GM21737 (cell line): ENCODE results near the gene IRX4.

Source experiments
- ATAC-seq: cut with Tn5 transposase; IDR thresholded peaks from one replicate; pipeline ENCODE4 v1.9.1; 2021; ENCODE audit warnings: mild to moderate bottlenecking, moderate library complexity; ENCODE audit not compliant: unreplicated experiment

The IRX4 gene

DNA sequence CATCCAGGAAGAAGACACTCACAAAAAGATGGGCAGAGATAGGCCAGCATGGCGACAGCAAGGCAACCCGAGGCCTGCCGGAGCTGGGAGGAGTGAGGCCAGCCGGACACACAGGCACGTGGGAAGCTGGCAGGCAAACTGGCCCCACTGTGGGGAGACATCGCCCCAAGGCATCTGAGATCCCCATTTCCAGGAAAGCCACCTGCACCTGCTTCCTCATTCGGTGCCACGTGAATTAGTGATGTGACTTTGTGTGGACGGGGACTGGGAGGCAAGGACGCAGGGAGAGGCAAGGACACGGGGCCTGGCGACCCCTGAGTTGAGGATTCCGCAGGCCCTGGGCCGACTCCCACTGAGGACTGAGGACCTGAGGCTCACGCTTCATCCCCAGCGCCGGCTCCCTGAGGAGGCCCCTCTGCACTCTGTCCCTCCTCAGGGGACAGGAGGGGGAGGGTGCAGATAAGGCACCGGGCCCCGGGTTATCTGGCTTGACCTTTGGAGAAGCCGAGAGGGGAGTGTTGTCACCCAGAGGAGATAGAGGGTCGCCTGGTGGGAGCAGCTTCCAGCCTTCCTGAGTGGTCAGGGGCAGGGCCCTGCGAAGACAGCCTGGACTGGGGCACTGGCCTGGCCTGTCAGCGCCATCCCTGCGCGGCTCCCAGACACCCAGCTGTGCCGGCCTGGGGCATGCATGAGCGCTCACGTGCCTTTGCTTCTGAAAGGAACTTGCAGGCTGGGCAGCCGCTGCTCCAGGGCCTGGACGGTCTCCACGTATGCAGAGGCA is 41.8 kb downstream of the IRX4 start:
- ATAC-seq: no peak

DNA sequence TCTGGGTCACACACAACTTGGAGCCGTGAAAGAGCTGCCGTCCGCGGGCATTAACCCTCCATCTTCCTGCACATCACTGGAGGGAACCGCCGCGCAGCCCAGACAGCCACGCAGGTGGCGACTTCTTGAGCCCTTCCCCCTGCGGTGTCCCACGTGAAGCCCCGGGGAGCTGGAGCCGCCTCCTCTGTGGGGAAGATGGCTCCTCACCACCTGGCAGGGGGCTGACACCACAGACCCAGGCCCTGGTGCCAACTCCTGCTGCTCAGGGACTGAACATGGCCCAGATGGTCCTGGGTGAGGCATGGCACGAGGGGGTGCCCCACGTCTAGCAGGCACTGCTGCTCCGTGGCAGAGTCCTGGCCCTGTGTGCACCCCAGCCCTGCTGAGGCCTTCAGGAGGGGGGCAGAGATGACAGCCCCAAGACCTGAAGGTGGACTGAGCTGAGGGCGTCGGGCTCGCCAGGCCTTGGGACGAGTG is 42.6 kb downstream of the IRX4 start:
- ATAC-seq: no peak

GRCh38 chr5:1838013-1838412 is 44.7 kb downstream of the IRX4 start:
- ATAC-seq: no peak

DNA sequence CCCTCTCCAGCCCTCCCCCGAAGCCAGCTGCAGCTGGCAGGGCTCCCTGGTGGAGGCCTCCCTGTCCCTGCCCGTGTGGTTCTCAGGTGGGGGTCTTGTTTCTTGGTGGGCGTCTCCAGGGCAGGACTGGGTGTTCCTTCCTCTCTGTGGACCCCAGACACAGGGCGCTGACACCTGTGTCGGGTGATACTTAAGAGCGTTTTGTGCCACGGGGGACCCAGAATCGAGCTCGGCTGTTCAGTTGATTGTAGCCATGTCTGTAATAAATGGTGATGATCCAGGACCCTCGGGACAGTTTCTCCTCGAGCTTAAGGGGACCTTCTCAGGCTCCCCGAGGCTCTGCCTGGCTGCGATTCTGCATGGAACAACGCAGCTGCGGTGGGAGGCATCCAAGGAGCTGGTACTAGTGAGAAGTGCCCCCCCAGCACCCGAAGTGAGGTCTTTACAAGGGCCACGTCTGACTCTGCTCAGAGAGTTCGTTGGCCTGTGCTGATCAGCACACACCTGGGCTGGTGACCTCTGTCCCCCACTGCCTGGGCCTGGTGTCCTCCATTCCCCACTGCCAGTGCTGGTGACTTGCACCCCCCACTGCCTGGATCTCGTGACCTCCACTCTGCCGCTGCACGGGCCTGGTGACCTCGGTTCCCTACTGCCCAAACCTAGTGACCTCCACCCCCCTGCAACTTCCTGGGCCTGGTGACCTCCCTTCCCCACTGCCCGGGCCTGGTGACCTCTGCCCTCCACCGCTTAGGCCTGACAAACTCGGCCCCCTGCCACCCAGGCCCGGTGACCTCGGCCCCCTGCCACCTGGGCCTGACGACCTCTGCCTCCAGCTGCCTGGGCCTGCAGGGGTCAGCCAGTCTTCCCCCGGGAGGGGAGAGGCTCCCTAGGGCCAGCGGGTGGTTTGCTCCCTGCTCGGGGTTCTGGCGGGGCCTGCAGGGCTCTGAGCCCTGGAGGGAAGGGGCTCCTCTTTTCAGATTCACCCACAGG is 45.5 kb downstream of the IRX4 start:
- ATAC-seq: no peak

GRCh38 chr5:1836176-1836890 is 46.4 kb downstream of the IRX4 start:
- ATAC-seq: no peak

DNA sequence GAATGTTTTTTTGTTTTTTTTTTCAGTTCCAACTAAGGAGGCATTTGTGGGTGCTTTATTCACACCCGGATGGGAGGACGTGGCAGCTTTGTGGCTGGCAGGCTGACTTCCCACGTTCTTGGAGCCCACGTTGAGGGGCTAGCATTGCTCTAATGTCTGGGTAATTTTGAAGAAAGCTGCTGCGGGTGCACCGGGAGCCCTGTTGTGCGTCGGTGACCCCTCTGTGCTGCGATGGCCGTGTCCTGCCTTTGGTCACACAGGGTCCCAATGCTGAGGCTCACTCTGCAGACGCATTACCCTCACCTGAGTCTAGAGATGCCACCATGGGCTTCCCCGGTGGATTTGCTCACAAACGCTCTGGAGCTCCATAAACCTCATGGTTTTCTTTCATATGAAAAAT is 47.3 kb downstream of the IRX4 start:
- ATAC-seq: no peak

- ATAC-seq: no peak
Observed at GRCh38 chr5:1834721-1835429, 47.9 kb downstream of the IRX4 start.

GRCh38 chr5:1834022-1834551 is 48.6 kb downstream of the IRX4 start:
- no peak for ATAC-seq

DNA sequence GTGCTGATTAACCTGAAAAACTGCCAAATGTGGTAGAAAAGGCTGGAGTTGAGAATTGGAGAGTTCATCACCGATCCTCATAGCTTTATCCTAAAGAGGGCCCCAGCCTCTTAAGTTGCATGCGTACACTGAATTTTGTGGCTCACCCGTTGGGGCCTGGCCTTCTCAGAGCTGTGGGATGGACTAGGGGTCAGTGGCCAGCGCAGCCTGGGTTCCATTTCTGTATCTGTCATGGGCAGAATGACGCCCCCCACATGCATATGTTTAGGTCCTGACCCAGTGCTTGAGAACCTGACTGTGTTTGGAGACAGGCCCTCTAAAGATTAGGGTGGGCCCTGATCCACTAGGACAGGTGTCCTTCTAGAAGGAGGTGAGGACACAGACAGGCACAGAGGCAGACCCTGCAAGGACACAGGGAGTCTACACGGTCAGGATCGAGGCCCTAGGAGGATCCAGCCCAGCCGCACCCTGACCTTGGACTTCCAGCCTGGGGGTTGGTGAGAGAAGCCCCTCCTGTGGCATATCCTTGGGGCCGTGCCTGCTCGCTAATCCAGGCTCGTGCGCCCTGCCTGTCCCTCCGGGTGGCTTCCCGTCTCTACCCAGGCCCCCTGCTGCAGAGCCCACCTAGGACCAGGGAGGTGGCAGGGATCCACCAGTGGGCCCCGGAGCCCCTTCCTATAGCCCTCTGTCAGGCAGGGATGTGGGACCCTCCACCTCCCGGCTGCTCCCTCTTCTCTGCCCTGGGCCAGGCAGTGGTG is 49.3 kb downstream of the IRX4 start:
- no peak for ATAC-seq

- no peak for ATAC-seq
Observed at GRCh38 chr5:1832511-1833250, 50.0 kb downstream of the IRX4 start.

DNA sequence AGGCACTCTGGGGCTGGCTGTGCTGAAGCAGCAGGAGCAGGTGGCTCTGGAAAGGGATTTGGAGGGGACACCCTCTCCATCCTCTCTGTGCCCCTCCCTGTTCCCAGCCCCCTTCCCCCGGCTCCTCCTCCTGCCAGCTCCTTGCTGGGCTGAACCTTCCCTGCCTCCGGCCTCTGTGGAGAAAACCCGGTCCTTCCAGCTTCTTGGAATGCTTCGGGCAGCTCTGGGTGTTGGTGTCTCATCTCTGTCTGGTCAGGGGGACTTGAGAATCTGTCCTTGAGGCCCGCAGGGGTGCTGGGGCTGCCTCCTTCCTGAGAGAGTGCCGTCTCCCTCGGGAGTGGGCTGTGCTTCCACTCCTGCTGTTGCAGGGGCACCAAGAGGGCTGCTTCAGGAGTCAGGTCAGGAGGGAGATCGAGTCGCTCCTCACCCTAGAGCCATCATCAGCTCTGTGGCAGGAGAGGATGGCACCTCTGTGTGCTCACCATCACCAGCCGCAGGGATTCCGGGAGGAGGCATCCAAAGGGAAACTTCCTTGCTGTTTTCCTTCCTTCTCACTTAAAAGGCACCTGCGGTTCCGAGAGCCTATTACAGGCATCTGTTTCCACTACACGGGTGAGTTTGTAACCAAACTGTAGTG is 50.9 kb downstream of the IRX4 start:
- no peak for ATAC-seq

DNA sequence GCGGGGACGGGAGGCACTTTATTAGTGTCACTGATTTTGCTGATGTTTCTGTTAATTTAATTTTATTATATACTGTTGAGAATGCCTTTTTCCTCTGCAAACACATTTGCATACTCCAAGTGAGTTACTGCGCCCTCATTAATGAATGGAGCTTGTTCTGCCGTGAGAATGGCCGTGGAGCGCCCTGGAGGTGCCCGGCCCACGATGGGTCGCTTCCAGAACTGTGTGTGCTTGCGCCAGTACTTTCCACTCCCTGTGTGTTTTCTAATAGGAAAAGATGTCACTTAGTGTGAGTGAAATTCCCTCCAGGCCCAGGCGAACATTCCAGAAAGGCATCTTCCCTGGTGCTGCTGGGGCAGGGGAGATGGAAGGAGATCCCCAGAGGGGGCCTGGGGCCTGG is 51.5 kb downstream of the IRX4 start:
- ATAC-seq: no peak

GRCh38 chr5:1830571-1831228 is 52.0 kb downstream of the IRX4 start:
- ATAC-seq: no peak

DNA sequence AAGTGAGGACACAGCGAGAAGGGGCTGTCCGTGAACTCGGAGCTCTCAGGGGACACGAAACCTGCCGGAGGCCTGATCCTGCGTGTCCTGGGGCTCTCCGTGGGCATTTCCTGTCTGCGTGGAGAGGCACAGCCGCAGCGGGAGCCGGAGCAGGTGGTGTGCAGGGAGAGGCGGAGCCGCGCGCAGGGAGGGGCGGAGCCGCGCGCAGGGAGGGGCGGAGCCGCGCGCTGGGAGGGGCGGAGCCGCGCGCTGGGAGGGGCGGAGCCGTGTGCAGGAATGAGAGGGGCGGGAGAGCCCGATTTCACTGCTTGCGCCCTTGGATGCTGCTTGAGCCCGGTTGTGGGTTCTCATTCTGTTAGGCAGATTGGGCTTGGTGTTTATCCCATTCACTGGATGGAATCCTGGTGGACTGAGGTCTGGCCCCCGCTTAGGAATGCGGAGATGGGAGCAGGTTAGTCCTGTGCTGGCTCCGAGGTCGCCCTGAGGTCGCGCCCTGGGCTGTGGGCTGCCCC is 54.8 kb downstream of the IRX4 start:
- peak; percentile 59 for ATAC-seq
